ENCODE measurements around the gene TRIM58.

TRIM58 gene

GRCh38 chr1:247857069-247857984 is at the start of gene TRIM58:
Gene TRIM58 (plus strand): TSS chr1:247857187. CDS start chr1:247857247, 60 bp downstream.
- no peak for DNase-seq (ENCODE audit: low read depth, low spot score)

- no peak for DNase-seq (ENCODE audit: low read depth, low spot score)
Measured at GRCh38 chr1:247812637-247813036, 44.4 kb upstream of the TRIM58 start.

DNA sequence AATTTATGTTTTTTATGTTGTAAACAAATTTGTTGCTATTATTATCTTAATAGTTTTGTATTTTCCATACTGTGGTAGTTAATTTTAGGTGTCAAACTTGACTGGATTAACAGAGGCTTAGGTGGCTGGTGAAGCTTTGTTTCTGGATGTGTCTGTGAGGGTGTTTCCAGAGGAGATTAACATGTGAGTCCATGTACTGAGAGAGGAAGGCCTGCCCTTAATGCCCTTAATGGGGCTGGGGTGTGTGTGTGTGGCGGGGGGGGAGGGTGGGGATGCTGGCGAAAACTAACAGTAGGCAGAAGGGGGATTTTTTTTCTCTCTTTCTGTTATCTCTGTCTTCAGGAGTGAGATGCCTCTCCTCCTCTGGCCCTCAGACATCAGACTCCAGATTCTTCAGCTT is 34.9 kb upstream of the TRIM58 start:
- DNase-seq (ENCODE audit: low read depth, low spot score) = no peak

- DNase-seq (ENCODE audit: low read depth, low spot score) = no peak
Measured at GRCh38 chr1:247824023-247824422, 33.0 kb upstream of the TRIM58 start, which contains the start of gene OR14A16. Gene OR14A16 (minus strand): TSS chr1:247824119. CDS start chr1:247815729, 8,390 bp downstream.

DNA sequence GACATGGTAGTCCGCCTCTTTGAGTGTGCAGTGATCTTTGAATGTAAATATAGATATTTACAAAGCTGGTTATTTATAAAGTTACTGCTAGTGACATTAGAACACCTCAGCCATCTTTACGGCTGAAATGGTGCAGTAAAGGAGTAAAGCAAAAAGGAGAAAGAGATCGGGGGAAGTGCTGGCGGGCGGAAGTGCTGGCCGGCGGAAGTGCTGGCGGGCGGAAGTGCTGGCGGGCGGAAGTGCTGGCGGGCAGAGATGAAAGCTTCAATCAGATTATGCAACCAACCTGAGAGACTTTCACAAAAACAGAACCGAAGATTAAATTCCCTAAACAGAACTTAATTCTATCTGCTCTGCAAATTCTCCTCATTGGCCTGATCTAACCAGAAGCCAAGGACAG is 31.6 kb upstream of the TRIM58 start:
- DNase-seq (ENCODE audit: low read depth, low spot score) = no peak

DNA sequence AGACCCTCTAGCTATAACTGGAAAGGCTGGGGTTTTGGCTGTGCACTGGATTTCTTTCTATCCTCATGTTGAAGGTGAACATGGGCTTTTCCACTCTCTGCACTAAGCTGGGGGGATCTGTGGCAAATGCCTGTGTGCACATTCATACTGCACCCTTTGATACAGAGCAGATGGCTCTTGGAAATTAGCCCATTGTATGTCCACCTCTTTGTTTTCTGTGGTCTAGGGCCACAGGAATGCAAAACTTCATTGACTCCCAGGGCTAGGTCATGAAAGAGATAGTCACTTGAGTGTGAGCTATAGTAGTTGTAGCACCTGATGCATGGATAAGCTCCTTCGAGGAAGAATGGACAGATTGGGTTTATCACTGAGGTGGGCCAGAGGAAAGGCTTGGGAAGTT is 27.3 kb upstream of the TRIM58 start:
- no peak for DNase-seq (ENCODE audit: low read depth, low spot score)

DNA sequence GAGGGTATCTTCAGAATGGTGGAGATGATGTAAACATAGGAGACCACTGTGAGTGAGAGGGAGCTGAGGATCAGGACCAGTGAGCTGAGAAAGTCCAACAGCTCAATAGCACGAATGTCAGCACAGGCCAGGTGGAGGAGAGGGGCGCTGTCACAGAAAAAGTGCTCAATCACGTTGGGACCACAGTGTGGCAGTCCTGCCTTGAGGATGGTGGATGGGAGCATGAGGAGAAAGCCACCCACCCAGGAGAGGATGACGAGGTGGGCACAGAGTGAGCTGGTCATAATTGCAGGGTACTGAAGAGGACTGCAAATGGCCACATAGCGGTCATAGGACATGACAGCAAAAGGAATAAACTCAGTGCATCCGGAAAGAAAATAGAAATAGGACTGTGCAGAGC is 23.4 kb upstream of the TRIM58 start:
- DNase-seq (ENCODE audit: low read depth, low spot score) = no peak

DNA sequence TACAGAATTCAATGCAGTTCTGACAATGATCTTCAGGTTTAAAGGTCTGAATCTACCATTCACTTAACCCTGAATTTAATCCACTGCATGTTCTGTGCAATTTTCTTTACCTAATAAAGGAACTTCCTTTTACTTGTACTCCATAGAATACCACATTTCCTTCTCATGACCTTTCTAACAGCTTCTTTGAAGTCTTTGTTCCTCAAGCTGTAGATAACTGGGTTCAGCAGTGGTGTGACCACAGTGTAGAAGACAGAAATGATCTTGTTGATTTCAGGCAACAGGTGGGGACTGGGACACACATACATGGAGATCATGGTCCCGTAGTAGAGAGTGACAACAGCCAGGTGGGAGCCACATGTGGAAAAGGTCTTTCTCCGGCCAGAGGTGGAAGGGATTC is 16.2 kb upstream of the TRIM58 start:
- no peak for DNase-seq (ENCODE audit: low read depth, low spot score)

DNA sequence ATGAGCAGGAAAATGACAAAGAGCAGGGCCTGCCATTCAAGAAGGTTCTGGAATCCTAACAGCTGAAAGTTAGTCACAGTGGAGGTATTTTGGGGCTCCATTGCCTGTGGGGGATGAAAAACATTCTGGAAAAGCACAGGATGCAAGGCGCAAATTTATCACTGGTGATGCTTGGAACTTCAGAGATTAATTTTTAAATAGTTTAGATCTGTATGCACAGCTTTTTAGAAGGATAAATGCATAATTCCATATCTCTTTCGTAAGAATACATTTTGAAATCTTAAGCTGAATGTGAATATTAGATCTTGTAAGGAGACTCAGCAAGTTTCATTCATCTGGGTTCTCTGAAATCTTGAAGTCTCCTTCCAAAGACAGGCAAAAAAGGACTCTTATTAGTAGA is 15.2 kb upstream of the TRIM58 start, which contains the start of gene OR11L1:
Gene OR11L1 (minus strand): TSS at position 101 of the 400 bp plus-strand sequence. CDS start 0 bp downstream, at position 101.
- DNase-seq (ENCODE audit: low read depth, low spot score) = no peak

GRCh38 chr1:247843411-247843810 is 13.6 kb upstream of the TRIM58 start:
- no peak for DNase-seq (ENCODE audit: low read depth, low spot score)

- no peak for DNase-seq (ENCODE audit: low read depth, low spot score)
Measured at GRCh38 chr1:247845011-247845692, 11.8 kb upstream of the TRIM58 start.

- DNase-seq (ENCODE audit: low read depth, low spot score) = no peak
Measured at GRCh38 chr1:247845693-247846017, 11.3 kb upstream of the TRIM58 start.

DNA sequence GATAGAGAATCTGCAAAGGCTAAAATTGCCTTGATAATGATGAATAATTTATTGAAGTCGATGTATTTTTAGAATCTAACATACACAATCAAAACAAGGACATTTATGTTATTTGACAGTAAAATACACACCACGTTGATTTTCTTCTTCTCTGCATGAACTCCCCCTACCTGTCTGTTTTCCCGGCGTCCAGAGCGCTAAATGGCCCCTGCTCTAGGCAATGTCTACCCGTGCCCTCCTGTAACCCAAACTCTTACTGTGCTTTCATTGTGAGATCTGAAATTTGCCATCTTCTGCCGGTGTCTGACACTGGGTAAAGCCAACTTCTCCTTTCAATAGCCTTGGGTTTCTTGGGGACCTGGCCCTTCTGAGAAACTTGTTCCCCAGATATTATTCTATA is 8.6 kb upstream of the TRIM58 start:
- no peak for DNase-seq (ENCODE audit: low read depth, low spot score)

- no peak for DNase-seq (ENCODE audit: low read depth, low spot score)
Measured at GRCh38 chr1:247849616-247850015, 7.4 kb upstream of the TRIM58 start.

DNA sequence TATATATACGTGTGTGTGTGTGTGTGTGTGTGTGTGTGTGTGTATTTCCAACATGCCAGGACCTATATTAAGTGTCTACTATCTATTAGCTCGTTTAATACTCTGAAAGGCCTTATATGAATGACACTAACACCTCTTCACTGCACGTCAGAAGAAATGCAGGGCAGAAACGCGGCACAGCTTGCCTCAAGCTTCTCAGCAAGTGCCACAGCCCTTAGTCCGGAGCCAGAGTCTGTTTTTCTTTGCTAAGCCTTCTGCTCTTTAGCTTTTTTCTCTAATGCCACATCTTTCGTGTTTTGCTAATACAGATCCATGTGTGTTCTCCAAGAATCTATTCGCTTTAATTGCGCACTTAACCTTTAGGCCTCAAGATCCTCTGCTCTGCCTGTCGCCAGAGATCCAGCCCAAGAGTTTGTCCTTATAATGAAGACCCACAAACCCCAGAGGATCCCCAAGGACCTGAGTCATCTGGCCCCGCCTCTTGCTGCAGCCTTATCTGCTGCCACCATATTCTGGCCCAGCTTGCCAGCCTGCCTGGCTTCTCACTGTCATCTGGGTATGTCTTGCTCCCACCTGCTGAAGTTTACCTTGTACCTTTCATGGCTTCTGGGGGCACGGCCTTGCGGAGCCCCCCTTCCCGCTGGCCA is 2.0 kb upstream of the TRIM58 start:
- DNase-seq (ENCODE audit: low read depth, low spot score) = no peak

- DNase-seq (ENCODE audit: low read depth, low spot score) = no peak
Measured at GRCh38 chr1:247855911-247856310, 1.1 kb upstream of the TRIM58 start.

- no peak for DNase-seq (ENCODE audit: low read depth, low spot score)
Measured at GRCh38 chr1:247857985-247858619, 1.1 kb downstream of the TRIM58 start.

DNA sequence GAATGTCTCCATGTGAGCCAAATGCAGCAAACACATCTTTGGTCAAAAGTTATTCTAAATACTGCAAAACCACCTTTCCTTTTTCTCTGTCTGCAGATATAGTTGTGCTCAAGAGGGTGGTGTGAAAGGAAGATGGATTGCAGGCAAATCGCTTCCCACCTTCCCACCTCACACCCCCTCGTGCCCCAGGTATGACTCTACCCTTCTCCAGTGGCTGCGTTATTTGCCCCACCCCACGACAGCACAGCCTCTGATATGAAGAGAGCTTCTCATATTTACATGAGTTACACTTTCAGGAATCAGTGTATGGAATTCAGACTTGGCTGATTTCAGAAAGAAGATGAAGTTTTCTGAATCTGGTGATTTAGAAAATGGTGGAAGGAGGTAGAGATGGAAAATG is 5.8 kb downstream of the TRIM58 start:
- no peak for DNase-seq (ENCODE audit: low read depth, low spot score)

- DNase-seq (ENCODE audit: low read depth, low spot score) = no peak
Measured at GRCh38 chr1:247864644-247865043, 7.7 kb downstream of the TRIM58 start.

DNA sequence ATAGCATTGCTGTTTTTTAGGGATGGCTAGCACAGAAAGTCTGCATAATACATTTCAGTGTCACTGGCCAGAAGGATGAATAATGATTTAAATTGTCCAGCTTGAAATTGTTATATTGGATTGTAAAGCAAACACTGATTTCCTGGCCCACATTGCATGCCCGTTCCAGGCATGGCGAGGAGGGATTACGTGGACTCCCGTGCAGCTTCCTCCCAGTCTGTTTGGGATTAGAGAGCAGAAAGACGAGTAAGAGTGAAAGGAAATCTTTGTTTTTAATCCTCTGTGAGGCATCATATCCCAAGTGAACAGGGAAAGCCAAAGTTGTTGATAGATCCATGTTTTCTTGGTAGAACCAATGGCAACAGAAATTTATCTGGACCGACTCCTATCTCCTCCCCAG is 8.4 kb downstream of the TRIM58 start:
- no peak for DNase-seq (ENCODE audit: low read depth, low spot score)

DNA sequence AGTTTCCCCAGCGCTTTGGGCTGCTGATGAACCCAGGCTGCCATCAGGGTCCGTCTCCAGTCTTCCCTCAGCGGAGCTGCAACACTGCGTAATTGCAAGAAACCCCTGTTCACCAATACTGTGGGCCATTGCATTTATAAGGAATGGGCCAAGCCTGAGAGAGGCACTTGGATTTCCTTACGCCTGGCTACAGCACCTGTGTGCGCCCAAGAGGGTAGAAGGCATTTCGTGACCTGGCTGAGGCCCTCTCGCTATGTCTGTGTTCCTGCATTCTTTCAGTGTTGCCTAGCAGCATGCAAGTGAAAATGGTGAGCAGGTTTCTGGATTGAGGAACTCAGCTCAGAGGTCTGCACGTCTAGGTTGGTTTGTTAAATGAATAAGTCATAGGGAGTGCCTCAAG is 26.4 kb downstream of the TRIM58 start:
- no peak for DNase-seq (ENCODE audit: low read depth, low spot score)

All from activated CD4-positive, CD25-positive, alpha-beta regulatory T cell treated with anti-CD3 and anti-CD28 coated beads, Interleukin-2, amount 50 U/mL, for 16 hours (primary cell).